Measurements from ENCODE around the gene CYP26B1. TPM values are rescaled to one million over a fixed set of nuclear protein-coding genes. Genes with fewer than 3 reads are reported as not detected.

CYP26B1 gene
- total and polyA plus RNA-seq, 2 of the 8 experiments (the other 6 are each of a cell fraction or from before 2014, with no cell fraction given) = 0.06 to 0.69 TPM

- no peak overlapping the region for H3K4me2 ChIP-seq (ENCODE audit: insufficient read depth in 1 of 2, low read depth in 2 of 2, low read length in 2 of 2)
- no peak overlapping the region for H3K4ac ChIP-seq (replicated peaks; ENCODE audit: insufficient read length, low read depth, low read length)
- ChIA-PET CTCF (ENCODE audit: partially characterized antibody) (interaction anchor here (0.6 to 9.5 kb wide), 25 partner anchors 9 to 607 kb away, joined by 3 to 70 read pairs (median 3); no protein-coding TSS in a partner anchor), POLR2A (ENCODE audit: partially characterized antibody) (no interaction called here)
- no peak for DNase-seq (ENCODE audit: low read depth in 1 of 2, low spot score in 2 of 2)
- no peak overlapping the region for H3K4me3 ChIP-seq (ENCODE audit: extremely low read depth in 1 of 4, insufficient read depth in 2 of 4, low read depth in 3 of 4, low read length in 4 of 4)
- H2AFZ ChIP-seq (ENCODE audit: low read length) = no peak overlapping the region
- H3K4me1 ChIP-seq (replicated peaks in 1 of 4; ENCODE audit: control insufficient read depth in 3 of 4, insufficient read depth in 4 of 4, low read length in 3 of 4) = peaks cover 0 to 8% (median 4%) of the 10 kb centered on the region in 4 experiments; a peak in 5 of 7 replicates
- H4K20me1 ChIP-seq (replicated peaks in 1 of 2; ENCODE audit: control insufficient read depth in 1 of 2, insufficient read depth in 2 of 2, low read length in 2 of 2) = peaks cover 0 to 4% of the 10 kb centered on the region in 2 experiments
- no peak overlapping the region for H2BK20ac ChIP-seq (ENCODE audit: low read length)
- peaks cover 7 to 27% (median 24%) of the 10 kb centered on the region in 4 experiments for H3K27me3 ChIP-seq (replicated peaks in 1 of 4; ENCODE audit: control insufficient read depth in 3 of 4, extremely low read depth in 1 of 4, insufficient read depth in 3 of 4, low read length in 3 of 4)
- no peak overlapping the region for H3K27ac ChIP-seq (ENCODE audit: low read depth, low read length)
- no peak overlapping the region for H4K91ac ChIP-seq (replicated peaks; ENCODE audit: insufficient read length, low read length)
- FAIRE-seq = no peak
- H3K9ac ChIP-seq (replicated peaks in 1 of 4; ENCODE audit: extremely low read depth in 1 of 4, low read depth in 3 of 4, low read length in 3 of 4) = no peak overlapping the region; a peak in 1 of 7 replicates
- H3K9me3 ChIP-seq (ENCODE audit: insufficient read depth in 2 of 2, low read depth in 1 of 2, low read length in 1 of 2) = no peaks in the 10 kb centered on the region
- H3K23me2 ChIP-seq (ENCODE audit: low read depth, low read length) = no peaks in the 10 kb centered on the region
- no peaks in the 10 kb centered on the region for H3K36me3 ChIP-seq (ENCODE audit: control insufficient read depth in 2 of 4, insufficient read depth in 4 of 4, low read length in 3 of 4)
- no peak overlapping the region for H4K5ac ChIP-seq (ENCODE audit: insufficient read length, low read depth, low read length)
- H3K56ac ChIP-seq (replicated peaks; ENCODE audit: insufficient read length, low read depth, low read length) = no peak overlapping the region
- 79% methylated on average over 7 of the region's 7 CpGs; no CpG with 5 or more reads in 1 of the 2 experiments for WGBS, 2 experiments (ENCODE audit: extremely low coverage in 1 of 2, insufficient coverage in 1 of 2, insufficient read length in 1 of 2, insufficient replicate concordance in 2 of 2, low coverage in 1 of 2, low lambda C conversion rate in 2 of 2, missing lambda C conversion rate in 1 of 2)
- H4K8ac ChIP-seq (ENCODE audit: extremely low read depth, insufficient read depth, low read length) = peak overlapping the region; percentile 35; the same call in 1 of the 2 replicates
- H3K79me1 ChIP-seq (ENCODE audit: low read depth, low read length) = no peaks in the 10 kb centered on the region
- H3K23ac ChIP-seq (ENCODE audit: insufficient read length) = no peak overlapping the region
- H2AK5ac ChIP-seq (ENCODE audit: low read depth, low read length) = no peak overlapping the region
- TF ChIP-seq BCL11A (IDR thresholded peaks at IDR 0.05; ENCODE audit: low read depth in 2 of 2, low read length in 2 of 2) (no peak), TAF1 (IDR thresholded peaks at IDR 0.05; ENCODE audit: low read depth, low read length) (no peak), CTCF (IDR thresholded peaks at IDR 0.05; ENCODE audit: control extremely low read depth in 1 of 3, insufficient read depth in 1 of 3, low read depth in 1 of 3, low read length in 3 of 3) (no peak), ATF2 (IDR thresholded peaks at IDR 0.05; ENCODE audit: low read length) (no peak), JUND (IDR thresholded peaks at IDR 0.05; ENCODE audit: low read length) (no peak), MAFK (IDR thresholded peaks at IDR 0.05; ENCODE audit: low read depth, low read length) (no peak), KDM4A (IDR thresholded peaks at IDR 0.05; ENCODE audit: low read depth, low read length, severe bottlenecking) (no peak)
- H2BK12ac ChIP-seq (ENCODE audit: low read depth, low read length) = peak overlapping the region; percentile 60; the same call in 1 of the 2 replicates
- H2BK5ac ChIP-seq (ENCODE audit: low read depth, low read length) = no peak overlapping the region
- peak overlapping the region; percentile 2; the same call in 1 of the 2 replicates for H2BK15ac ChIP-seq (ENCODE audit: low read length)
- no peak overlapping the region for H3K14ac ChIP-seq (ENCODE audit: insufficient read length)
- no peaks in the 10 kb centered on the region for H3K79me2 ChIP-seq (ENCODE audit: control insufficient read depth in 1 of 2, insufficient read depth in 2 of 2, low read length in 2 of 2)
- H3K18ac ChIP-seq (ENCODE audit: extremely low read depth, low read length) = no peak overlapping the region
- H2BK120ac ChIP-seq (replicated peaks; ENCODE audit: low read depth, low read length) = no peak overlapping the region
Observed at GRCh38 chr2:72136933-72137497, 10.6 kb downstream of the CYP26B1 start.

Data from H1 (cell line).